Ovary (tissue), 9 donors: Measurements from ENCODE around the gene EPHB1. TPM values are rescaled to one million over a fixed set of nuclear protein-coding genes. Genes with fewer than 3 reads are reported as not detected.

Source experiments
- DNase-seq, 5 donors: peaks; one replicate each; pipeline ENCODE4 v3.0.0-alpha.2; 2019 to 2020
- H3K27ac ChIP-seq, 2 donors: fragments of 200-600 bp; one replicate each; pipeline versions ENCODE4 v1.5.1 to v1.8.0; 2019 to 2022
- H3K27me3 ChIP-seq: fragments of 200-600 bp; one replicate; pipeline ENCODE4 v1.8.0; 2022
- H3K36me3 ChIP-seq: fragments of 200-600 bp; sonication (generic); one replicate; pipeline ENCODE4 v1.5.1; 2019
- H3K4me1 ChIP-seq: one replicate; pipeline ENCODE4 v1.8.1; 2013; ENCODE audit warnings: mild to moderate bottlenecking, moderate library complexity; ENCODE audit not compliant: insufficient read depth
- H3K4me3 ChIP-seq: fragments of 200-600 bp; sonication (generic); one replicate; pipeline ENCODE4 v1.5.1; 2017
- H3K9me3 ChIP-seq, 2 donors: fragments of 200-600 bp in 1 of 2; sonication (generic) in 1 of 2; one replicate each; pipeline versions ENCODE4 v1.5.1 to v1.8.1; 2013 to 2019; ENCODE audit warnings: mild to moderate bottlenecking in 1 of 2, moderate library complexity in 1 of 2
- EP300 ChIP-seq: sonication (generic); formaldehyde crosslinking; IDR thresholded peaks from one replicate; pipeline ENCODE4 v1.6.1; 2017; ENCODE audit warnings: antibody characterized with exemption
- POLR2A ChIP-seq: fragments of 450-650 bp; IDR thresholded peaks from one replicate; pipeline ENCODE4 v1.6.1; 2017; ENCODE audit warnings: antibody characterized with exemption, mild to moderate bottlenecking, moderate library complexity
- WGBS, 3 donors: extraction: QIAGEN DNeasy Blood & Tissue Kit in 1 of 3; methylation state at CpG; one replicate each; pipeline versions ENCODE4 v1.1.5 to v1.1.7; 2013 to 2017; 5-methylcytosine and 5-hydroxymethylcytosine counted together
- intact Hi-C, 4 donors: fragments of 100-400 bp; cut with DNase I; formaldehyde crosslinking; loops; one replicate each; pipeline versions ENCODE4 v1.11.0 to v1.15.1; 2022 to 2023
- polyA plus RNA-seq, 2 donors: library from polyadenylated mRNA; stranded (reverse); fragments of 200-250 nt in 1 of 2; fragments of 350-450 nt in 1 of 2; fragmentation: Illumina TruSeq in 1 of 2; extraction: RNeasy Lipid Tissue Mini Kit (QIAGEN cat#74804) in 1 of 2; gene quantifications; one replicate each; pipeline ENCODE4 v1.2.3, GENCODE V29; 2013 to 2014
- total RNA-seq, 7 donors: library from RNA; depleted of rRNA in 2 of 7; stranded (reverse); fragments of >200 nt in 2 of 7; fragmentation: NEBNext Ultra II Directional in 3 of 7; extraction: Animal tissue kit (Norgen Biotek cat#: 25700) in 3 of 7; gene quantifications; one replicate each; pipeline versions ENCODE4 v1.1.0 to v1.2.4, GENCODE V29; 2016 to 2023
- TF ChIP-seq, protein P1 (sequence below), 3 donors: fragments of 450-650 bp in 2 of 3; fragments of 200-600 bp in 1 of 3; IDR thresholded peaks; one replicate each; pipeline versions ENCODE4 v1.5.1 to v1.8.0; 2016 to 2022; ENCODE audit warnings: antibody characterized with exemption in 3 of 3, mild to moderate bottlenecking in 1 of 3
- donor health status: DM: no; HTN: no; CAD: no; lungs with moderate emphysema.
- donor health status: DM: no; HTN: no; CAD: no.
- donor health status: Bipolar disorder and iron deficiency.
- donor health status: DM: yes; HTN: yes; CAD: no.
- donor health status: DM: no; HTN: no; CAD: no.
- donor health status: DM: yes; HTN: yes; CAD: no.

Gene EPHB1
- total and polyA plus RNA-seq, 9 donors: 0.25 to 2.7 (median 1.0) TPM

DNA sequence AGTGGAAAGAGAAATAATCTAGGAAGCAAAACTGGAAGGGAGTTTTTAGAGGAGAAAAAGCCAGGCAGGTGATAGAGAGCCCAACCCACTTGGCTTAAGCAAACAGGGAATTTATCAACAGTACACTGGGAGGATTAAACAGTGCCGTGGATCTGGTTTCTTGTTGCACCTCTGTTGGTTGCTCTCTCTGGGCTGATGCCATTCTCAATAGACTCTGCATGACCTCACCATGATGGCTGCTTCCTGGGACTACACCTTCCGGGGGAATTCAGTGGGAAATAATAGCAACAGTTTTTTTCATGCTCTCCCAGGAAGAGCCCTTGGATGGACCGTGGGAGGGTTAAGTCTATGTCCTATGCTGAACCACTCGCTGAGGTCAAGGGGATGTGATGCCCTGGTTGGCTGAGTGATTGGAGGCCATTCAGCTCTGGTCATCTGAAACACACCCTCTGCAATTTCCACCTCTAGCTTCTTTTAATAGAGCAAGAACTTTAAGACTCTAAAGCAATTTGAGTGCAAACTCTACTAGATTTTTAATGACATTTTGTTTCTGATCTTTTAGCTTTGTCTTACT lies 74.2 kb downstream of the EPHB1 start:
- H3K27ac ChIP-seq: no peak overlapping the region
- intact Hi-C loops: no loop called here
- H3K36me3 ChIP-seq: no peaks in the 10 kb centered on the region
- no peaks in the 10 kb centered on the region for H3K27me3 ChIP-seq
- no peak for DNase-seq
- no peaks in the 10 kb centered on the region for H3K9me3 ChIP-seq
- WGBS, 3 donors: 52 to 68% (median 53%) methylated on average over 4 of the region's 4 CpGs
- TF ChIP-seq EP300 (no peak), POLR2A (no peak)
- TF ChIP-seq, protein P1, sequence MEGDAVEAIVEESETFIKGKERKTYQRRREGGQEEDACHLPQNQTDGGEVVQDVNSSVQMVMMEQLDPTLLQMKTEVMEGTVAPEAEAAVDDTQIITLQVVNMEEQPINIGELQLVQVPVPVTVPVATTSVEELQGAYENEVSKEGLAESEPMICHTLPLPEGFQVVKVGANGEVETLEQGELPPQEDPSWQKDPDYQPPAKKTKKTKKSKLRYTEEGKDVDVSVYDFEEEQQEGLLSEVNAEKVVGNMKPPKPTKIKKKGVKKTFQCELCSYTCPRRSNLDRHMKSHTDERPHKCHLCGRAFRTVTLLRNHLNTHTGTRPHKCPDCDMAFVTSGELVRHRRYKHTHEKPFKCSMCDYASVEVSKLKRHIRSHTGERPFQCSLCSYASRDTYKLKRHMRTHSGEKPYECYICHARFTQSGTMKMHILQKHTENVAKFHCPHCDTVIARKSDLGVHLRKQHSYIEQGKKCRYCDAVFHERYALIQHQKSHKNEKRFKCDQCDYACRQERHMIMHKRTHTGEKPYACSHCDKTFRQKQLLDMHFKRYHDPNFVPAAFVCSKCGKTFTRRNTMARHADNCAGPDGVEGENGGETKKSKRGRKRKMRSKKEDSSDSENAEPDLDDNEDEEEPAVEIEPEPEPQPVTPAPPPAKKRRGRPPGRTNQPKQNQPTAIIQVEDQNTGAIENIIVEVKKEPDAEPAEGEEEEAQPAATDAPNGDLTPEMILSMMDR (IDR thresholded peaks at IDR 0.05): no peak
- no peak overlapping the region for H3K4me3 ChIP-seq
- H3K4me1 ChIP-seq: no peaks in the 10 kb centered on the region

DNA sequence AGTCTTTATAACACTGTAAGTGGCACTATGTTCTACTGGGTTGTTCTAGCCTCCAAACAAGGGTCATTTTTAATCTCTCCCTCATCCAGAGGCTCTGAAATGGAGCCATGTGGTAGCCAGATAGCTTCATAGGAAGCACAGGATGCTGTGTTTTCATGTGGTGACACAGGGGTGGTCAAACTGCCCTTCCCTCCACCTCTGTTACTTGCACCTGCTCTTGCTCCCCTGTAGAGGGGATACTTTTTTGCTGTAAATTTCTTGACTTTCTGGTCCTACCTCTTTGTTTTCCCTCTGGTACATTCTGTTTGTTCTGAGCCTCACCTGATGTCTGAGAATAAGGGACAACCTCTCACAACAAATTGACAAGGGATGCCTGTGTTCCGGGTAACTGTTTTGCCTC lies 76.8 kb downstream of the EPHB1 start:
- WGBS, 3 donors: 81 to 90% (median 82%) methylated on average over 1 of the region's 1 CpG
- H3K36me3 ChIP-seq: no peaks in the 10 kb centered on the region
- DNase-seq: no peak
- no peak overlapping the region for H3K4me3 ChIP-seq
- intact Hi-C loops: no loop called here
- no peaks in the 10 kb centered on the region for H3K4me1 ChIP-seq
- no peak overlapping the region for H3K27ac ChIP-seq
- no peaks in the 10 kb centered on the region for H3K27me3 ChIP-seq
- no peak for TF ChIP-seq POLR2A
- TF ChIP-seq EP300: no peak
- TF ChIP-seq, protein P1 (IDR thresholded peaks at IDR 0.05): no peak
- no peaks in the 10 kb centered on the region for H3K9me3 ChIP-seq

GRCh38 chr3:134872440-134873388 lies 77.7 kb downstream of the EPHB1 start:
- TF ChIP-seq EP300: no peak
- no peak for TF ChIP-seq POLR2A
- TF ChIP-seq, protein P1 (IDR thresholded peaks at IDR 0.05): no peak
- no peaks in the 10 kb centered on the region for H3K36me3 ChIP-seq
- DNase-seq: no peak
- intact Hi-C loops: no loop called here
- no peak overlapping the region for H3K27ac ChIP-seq
- H3K27me3 ChIP-seq: no peaks in the 10 kb centered on the region
- no peaks in the 10 kb centered on the region for H3K9me3 ChIP-seq
- WGBS, 3 donors: 73 to 84% (median 83%) methylated on average over 8 of the region's 8 CpGs
- no peaks in the 10 kb centered on the region for H3K4me1 ChIP-seq
- no peak overlapping the region for H3K4me3 ChIP-seq

DNA sequence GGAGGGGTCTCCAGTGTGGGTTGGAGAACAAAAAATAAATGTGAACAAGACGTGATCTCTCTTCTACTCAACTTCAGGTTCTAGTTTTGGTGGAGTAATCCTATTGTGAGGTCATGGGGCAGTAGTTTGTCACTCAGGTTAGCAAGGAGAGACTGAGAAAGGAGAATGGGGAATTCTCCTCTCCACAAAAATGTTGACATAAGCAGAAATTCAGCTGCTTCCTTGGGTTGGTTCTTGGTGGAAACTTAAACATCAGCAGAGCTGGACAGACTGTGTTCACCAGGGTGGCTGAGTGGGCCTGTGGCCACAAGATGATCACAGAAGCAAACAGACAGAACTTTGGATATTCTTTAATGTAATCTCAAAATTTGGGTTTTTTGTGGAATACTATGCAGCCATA lies 78.7 kb downstream of the EPHB1 start:
- no peak for DNase-seq
- no peaks in the 10 kb centered on the region for H3K27me3 ChIP-seq
- no peak overlapping the region for H3K4me3 ChIP-seq
- no peaks in the 10 kb centered on the region for H3K9me3 ChIP-seq
- H3K36me3 ChIP-seq: no peaks in the 10 kb centered on the region
- 80 to 91% (median 84%) methylated on average over 1 of the region's 1 CpG for WGBS, 3 donors
- intact Hi-C loops: no loop called here
- H3K4me1 ChIP-seq: no peaks in the 10 kb centered on the region
- TF ChIP-seq EP300 (no peak), POLR2A (no peak)
- TF ChIP-seq, protein P1 (IDR thresholded peaks at IDR 0.05): no peak
- no peak overlapping the region for H3K27ac ChIP-seq
